ENCODE measurements around the gene NEURL1.

DNA sequence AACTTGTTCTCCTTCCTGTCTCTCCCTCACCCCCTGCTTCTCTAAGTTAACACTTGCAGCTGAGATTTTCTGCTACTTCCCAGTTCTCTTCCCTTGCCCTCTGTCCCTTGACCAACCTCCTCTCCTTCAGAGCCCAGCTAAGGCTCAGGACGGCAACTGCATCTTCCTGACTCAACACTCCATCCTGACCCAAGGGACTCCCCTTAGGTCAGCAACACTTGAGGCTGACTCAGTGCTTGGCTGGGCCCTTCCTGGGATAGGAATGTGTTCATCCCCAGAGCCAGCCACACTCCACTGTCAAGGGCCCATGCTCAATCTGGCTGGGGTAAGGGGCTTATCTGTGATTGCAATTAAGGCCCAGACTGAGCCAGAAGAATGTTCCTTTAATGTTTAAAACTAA is 44.8 kb upstream of the NEURL1 start:
- TF ChIP-seq, protein P1, sequence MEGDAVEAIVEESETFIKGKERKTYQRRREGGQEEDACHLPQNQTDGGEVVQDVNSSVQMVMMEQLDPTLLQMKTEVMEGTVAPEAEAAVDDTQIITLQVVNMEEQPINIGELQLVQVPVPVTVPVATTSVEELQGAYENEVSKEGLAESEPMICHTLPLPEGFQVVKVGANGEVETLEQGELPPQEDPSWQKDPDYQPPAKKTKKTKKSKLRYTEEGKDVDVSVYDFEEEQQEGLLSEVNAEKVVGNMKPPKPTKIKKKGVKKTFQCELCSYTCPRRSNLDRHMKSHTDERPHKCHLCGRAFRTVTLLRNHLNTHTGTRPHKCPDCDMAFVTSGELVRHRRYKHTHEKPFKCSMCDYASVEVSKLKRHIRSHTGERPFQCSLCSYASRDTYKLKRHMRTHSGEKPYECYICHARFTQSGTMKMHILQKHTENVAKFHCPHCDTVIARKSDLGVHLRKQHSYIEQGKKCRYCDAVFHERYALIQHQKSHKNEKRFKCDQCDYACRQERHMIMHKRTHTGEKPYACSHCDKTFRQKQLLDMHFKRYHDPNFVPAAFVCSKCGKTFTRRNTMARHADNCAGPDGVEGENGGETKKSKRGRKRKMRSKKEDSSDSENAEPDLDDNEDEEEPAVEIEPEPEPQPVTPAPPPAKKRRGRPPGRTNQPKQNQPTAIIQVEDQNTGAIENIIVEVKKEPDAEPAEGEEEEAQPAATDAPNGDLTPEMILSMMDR (conservative IDR thresholded peaks at IDR 0.05; ENCODE audit: low read length), result no peak
- TF ChIP-seq EZH2phosphoT487 (IDR thresholded peaks at IDR 0.05; ENCODE audit: borderline replicate concordance, low read depth, low read length), result no peak
